ENCODE data around the gene SLC22A2.
"Not testable (repeated sequence)": the region's sequence is repeated elsewhere in the genome, so short reads cannot be mapped to it uniquely, and the experiment has no call there.

SLC22A2 gene

GRCh38 chr6:160239929-160240690 lies 18.5 kb downstream of the SLC22A2 start:
- Histone ChIP-seq H3K9ac (ENCODE audit: low read length) (no peak overlapping the region), H3K4me3 (ENCODE audit: low read depth in 1 of 2, low read length in 2 of 2) (no peak overlapping the region), H3K27ac (ENCODE audit: low read depth, low read length) (no peak overlapping the region), H3K4me1 (ENCODE audit: insufficient read depth, low read length) (peaks cover 4% of the 10 kb centered on the region), H3K36me3 (ENCODE audit: insufficient read depth, low read length) (no peaks in the 10 kb centered on the region), H3K9me3 (ENCODE audit: low read length) (no peaks in the 10 kb centered on the region), H3K27me3 (ENCODE audit: control insufficient read depth in 1 of 2, insufficient read depth in 2 of 2, low read length in 2 of 2) (no peaks in the 10 kb centered on the region)

GRCh38 chr6:160238761-160239751 lies 19.6 kb downstream of the SLC22A2 start:
- Histone ChIP-seq H3K27me3 (ENCODE audit: control insufficient read depth in 1 of 2, insufficient read depth in 2 of 2, low read length in 2 of 2) (no peaks in the 10 kb centered on the region), H3K4me1 (ENCODE audit: insufficient read depth, low read length) (no peaks in the 10 kb centered on the region), H3K36me3 (ENCODE audit: insufficient read depth, low read length) (no peaks in the 10 kb centered on the region), H3K9ac (ENCODE audit: low read length) (no peak overlapping the region), H3K27ac (ENCODE audit: low read depth, low read length) (no peak overlapping the region), H3K4me3 (ENCODE audit: low read depth in 1 of 2, low read length in 2 of 2) (no peak overlapping the region), H3K9me3 (ENCODE audit: low read length) (no peaks in the 10 kb centered on the region)

- no peaks in the 10 kb centered on the region for H3K27me3 ChIP-seq (ENCODE audit: control insufficient read depth in 1 of 2, insufficient read depth in 2 of 2, low read length in 2 of 2)
- H3K4me3 ChIP-seq (ENCODE audit: low read depth in 1 of 2, low read length in 2 of 2): no peak overlapping the region
- no peak overlapping the region for H3K9ac ChIP-seq (ENCODE audit: low read length)
- H3K4me1 ChIP-seq (ENCODE audit: insufficient read depth, low read length): no peaks in the 10 kb centered on the region
- H3K9me3 ChIP-seq (ENCODE audit: low read length): no peaks in the 10 kb centered on the region
- no peaks in the 10 kb centered on the region for H3K36me3 ChIP-seq (ENCODE audit: insufficient read depth, low read length)
- no peak overlapping the region for H3K27ac ChIP-seq (ENCODE audit: low read depth, low read length)
These were observed 20.3 kb downstream of the SLC22A2 start for GRCh38 chr6:160238278-160238711.

- H3K36me3 ChIP-seq (ENCODE audit: insufficient read depth, low read length); H3K27me3 ChIP-seq (ENCODE audit: control insufficient read depth in 1 of 2, insufficient read depth in 2 of 2, low read length in 2 of 2); H3K9me3 ChIP-seq (ENCODE audit: low read length); H3K9ac ChIP-seq (ENCODE audit: low read length); H3K27ac ChIP-seq (ENCODE audit: low read depth, low read length); H3K4me1 ChIP-seq (ENCODE audit: insufficient read depth, low read length); H3K4me3 ChIP-seq (ENCODE audit: low read depth in 1 of 2, low read length in 2 of 2): not testable (repeated sequence)
These were observed 20.9 kb downstream of the SLC22A2 start for GRCh38 chr6:160237597-160238275.

- not testable (repeated sequence) for H3K4me3 ChIP-seq (ENCODE audit: low read depth in 1 of 2, low read length in 2 of 2); H3K36me3 ChIP-seq (ENCODE audit: insufficient read depth, low read length); H3K9ac ChIP-seq (ENCODE audit: low read length); H3K9me3 ChIP-seq (ENCODE audit: low read length); H3K27ac ChIP-seq (ENCODE audit: low read depth, low read length); H3K4me1 ChIP-seq (ENCODE audit: insufficient read depth, low read length); H3K27me3 ChIP-seq (ENCODE audit: control insufficient read depth in 1 of 2, insufficient read depth in 2 of 2, low read length in 2 of 2)
These were observed 22.3 kb downstream of the SLC22A2 start for GRCh38 chr6:160236235-160236872.

- not testable (repeated sequence) for H3K27me3 ChIP-seq (ENCODE audit: control insufficient read depth in 1 of 2, insufficient read depth in 2 of 2, low read length in 2 of 2); H3K27ac ChIP-seq (ENCODE audit: low read depth, low read length); H3K9me3 ChIP-seq (ENCODE audit: low read length); H3K4me1 ChIP-seq (ENCODE audit: insufficient read depth, low read length); H3K4me3 ChIP-seq (ENCODE audit: low read depth in 1 of 2, low read length in 2 of 2); H3K9ac ChIP-seq (ENCODE audit: low read length); H3K36me3 ChIP-seq (ENCODE audit: insufficient read depth, low read length)
These were observed 24.5 kb downstream of the SLC22A2 start for GRCh38 chr6:160233950-160234640.

GRCh38 chr6:160227769-160228161 lies 30.9 kb downstream of the SLC22A2 start:
- Histone ChIP-seq H3K27me3 (ENCODE audit: control insufficient read depth in 1 of 2, insufficient read depth in 2 of 2, low read length in 2 of 2) (no peaks in the 10 kb centered on the region), H3K36me3 (ENCODE audit: insufficient read depth, low read length) (no peaks in the 10 kb centered on the region), H3K9ac (ENCODE audit: low read length) (no peak overlapping the region), H3K27ac (ENCODE audit: low read depth, low read length) (no peak overlapping the region), H3K4me3 (ENCODE audit: low read depth in 1 of 2, low read length in 2 of 2) (no peak overlapping the region), H3K4me1 (ENCODE audit: insufficient read depth, low read length) (peaks cover 4% of the 10 kb centered on the region), H3K9me3 (ENCODE audit: low read length) (no peaks in the 10 kb centered on the region)

- no peak overlapping the region for H3K9ac ChIP-seq (ENCODE audit: low read length)
- no peaks in the 10 kb centered on the region for H3K27me3 ChIP-seq (ENCODE audit: control insufficient read depth in 1 of 2, insufficient read depth in 2 of 2, low read length in 2 of 2)
- no peak overlapping the region for H3K27ac ChIP-seq (ENCODE audit: low read depth, low read length)
- no peak overlapping the region for H3K4me3 ChIP-seq (ENCODE audit: low read depth in 1 of 2, low read length in 2 of 2)
- no peaks in the 10 kb centered on the region for H3K36me3 ChIP-seq (ENCODE audit: insufficient read depth, low read length)
- H3K4me1 ChIP-seq (ENCODE audit: insufficient read depth, low read length): peaks cover 4% of the 10 kb centered on the region
- H3K9me3 ChIP-seq (ENCODE audit: low read length): no peaks in the 10 kb centered on the region
These were observed 31.4 kb downstream of the SLC22A2 start for GRCh38 chr6:160227038-160227768.

- no peaks in the 10 kb centered on the region for H3K36me3 ChIP-seq (ENCODE audit: insufficient read depth, low read length)
- H3K4me1 ChIP-seq (ENCODE audit: insufficient read depth, low read length): peaks cover 4% of the 10 kb centered on the region
- H3K9ac ChIP-seq (ENCODE audit: low read length): no peak overlapping the region
- no peak overlapping the region for H3K27ac ChIP-seq (ENCODE audit: low read depth, low read length)
- H3K9me3 ChIP-seq (ENCODE audit: low read length): no peaks in the 10 kb centered on the region
- no peaks in the 10 kb centered on the region for H3K27me3 ChIP-seq (ENCODE audit: control insufficient read depth in 1 of 2, insufficient read depth in 2 of 2, low read length in 2 of 2)
- H3K4me3 ChIP-seq (ENCODE audit: low read depth in 1 of 2, low read length in 2 of 2): no peak overlapping the region
These were observed 32.5 kb downstream of the SLC22A2 start for GRCh38 chr6:160226118-160226591.

GRCh38 chr6:160224639-160225237 lies 33.9 kb downstream of the SLC22A2 start:
- H3K4me3 ChIP-seq (ENCODE audit: low read depth in 1 of 2, low read length in 2 of 2): no peak overlapping the region
- no peak overlapping the region for H3K9ac ChIP-seq (ENCODE audit: low read length)
- no peaks in the 10 kb centered on the region for H3K27me3 ChIP-seq (ENCODE audit: control insufficient read depth in 1 of 2, insufficient read depth in 2 of 2, low read length in 2 of 2)
- peaks cover 5% of the 10 kb centered on the region for H3K9me3 ChIP-seq (ENCODE audit: low read length)
- no peak overlapping the region for H3K27ac ChIP-seq (ENCODE audit: low read depth, low read length)
- no peaks in the 10 kb centered on the region for H3K36me3 ChIP-seq (ENCODE audit: insufficient read depth, low read length)
- no peaks in the 10 kb centered on the region for H3K4me1 ChIP-seq (ENCODE audit: insufficient read depth, low read length)
